KMS-11 (cell line): ENCODE data around the gene HSD17B14.
"Not testable (repeated sequence)": the region's sequence is repeated elsewhere in the genome, so short reads cannot be mapped to it uniquely, and the experiment has no call there.

Experiments used
- H2AFZ ChIP-seq: fragments of 200-600 bp; sonication (generic); 2 replicates; pipeline ENCODE4 v1.6.1; 2016; ENCODE audit warnings: antibody characterized with exemption, mixed run types, low read depth
- H3K27ac ChIP-seq: fragments of 200-600 bp; sonication (generic); 2 replicates; pipeline ENCODE4 v1.6.1; 2016; ENCODE audit warnings: mild to moderate bottlenecking, mixed run types
- H3K27me3 ChIP-seq: fragments of 200-600 bp; sonication (generic); 2 replicates; pipeline ENCODE4 v1.6.1; 2017; ENCODE audit warnings: mild to moderate bottlenecking, low read depth, mixed run types, moderate library complexity; ENCODE audit not compliant: insufficient read depth
- H3K36me3 ChIP-seq: fragments of 200-600 bp; sonication (generic); 2 replicates; pipeline ENCODE4 v1.6.1; 2017; ENCODE audit warnings: mild to moderate bottlenecking, mixed run types; ENCODE audit not compliant: insufficient read depth
- H3K4me1 ChIP-seq: fragments of 200-600 bp; sonication (generic); 2 replicates; pipeline ENCODE4 v1.6.1; 2016; ENCODE audit warnings: mild to moderate bottlenecking, low read depth, mixed run types; ENCODE audit not compliant: poor library complexity, severe bottlenecking
- H3K4me2 ChIP-seq: fragments of 200-600 bp; sonication (generic); 2 replicates; pipeline ENCODE4 v1.7.0; 2016; ENCODE audit warnings: mild to moderate bottlenecking, mixed run types
- H3K4me3 ChIP-seq: fragments of 200-600 bp; sonication (generic); IDR thresholded peaks from 2 replicates; pipeline ENCODE4 v1.6.1; 2017; ENCODE audit warnings: low read depth, low read length, mixed read lengths; ENCODE audit not compliant: insufficient read depth
- H3K79me2 ChIP-seq: fragments of 200-600 bp; sonication (generic); 2 replicates; pipeline ENCODE4 v1.6.1; 2016; ENCODE audit warnings: low read depth, mixed run types; ENCODE audit not compliant: insufficient read depth
- H3K9ac ChIP-seq: fragments of 200-600 bp; sonication (generic); 2 replicates; pipeline ENCODE4 v1.6.1; 2016; ENCODE audit warnings: mild to moderate bottlenecking, mixed run types
- H4K20me1 ChIP-seq: fragments of 200-600 bp; sonication (generic); 2 replicates; pipeline ENCODE4 v1.6.1; 2016; ENCODE audit warnings: mild to moderate bottlenecking, mixed run types; ENCODE audit not compliant: insufficient read depth
- TF ChIP-seq, protein P1 (sequence below): fragments of 200-600 bp; sonication (generic); conservative IDR thresholded peaks from 2 replicates; pipeline ENCODE4 v1.6.1; 2017; ENCODE audit warnings: low read depth, mild to moderate bottlenecking, antibody characterized with exemption, low read length, moderate library complexity, mixed read lengths

The HSD17B14 gene

DNA sequence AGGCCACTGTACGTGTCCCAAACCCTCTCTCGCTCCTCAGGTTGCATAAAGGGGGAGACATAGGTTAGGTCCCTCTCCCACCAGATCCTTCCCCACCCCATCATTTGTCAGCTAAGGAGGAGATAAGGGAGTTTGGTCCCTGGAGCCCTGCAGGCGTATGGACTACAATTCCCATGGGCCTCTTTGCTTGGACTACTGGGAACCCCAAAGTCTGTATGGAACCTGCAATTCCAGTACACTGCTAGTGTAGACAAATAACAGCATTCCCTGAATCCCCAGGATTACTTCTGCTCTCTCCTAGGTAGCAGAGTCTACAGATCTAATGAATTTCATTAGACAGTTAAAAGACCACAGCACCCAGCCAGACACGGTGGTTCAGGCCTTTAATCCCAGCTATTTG is 16.0 kb upstream of the HSD17B14 start:
- H3K36me3 ChIP-seq = no peaks in the 10 kb centered on the region
- no peaks in the 10 kb centered on the region for H3K27me3 ChIP-seq
- no peak overlapping the region for H3K4me2 ChIP-seq
- H3K27ac ChIP-seq = no peak overlapping the region
- peaks cover 6% of the 10 kb centered on the region for H3K4me1 ChIP-seq
- H3K9ac ChIP-seq = no peak overlapping the region
- no peak overlapping the region for H2AFZ ChIP-seq
- TF ChIP-seq, protein P1, sequence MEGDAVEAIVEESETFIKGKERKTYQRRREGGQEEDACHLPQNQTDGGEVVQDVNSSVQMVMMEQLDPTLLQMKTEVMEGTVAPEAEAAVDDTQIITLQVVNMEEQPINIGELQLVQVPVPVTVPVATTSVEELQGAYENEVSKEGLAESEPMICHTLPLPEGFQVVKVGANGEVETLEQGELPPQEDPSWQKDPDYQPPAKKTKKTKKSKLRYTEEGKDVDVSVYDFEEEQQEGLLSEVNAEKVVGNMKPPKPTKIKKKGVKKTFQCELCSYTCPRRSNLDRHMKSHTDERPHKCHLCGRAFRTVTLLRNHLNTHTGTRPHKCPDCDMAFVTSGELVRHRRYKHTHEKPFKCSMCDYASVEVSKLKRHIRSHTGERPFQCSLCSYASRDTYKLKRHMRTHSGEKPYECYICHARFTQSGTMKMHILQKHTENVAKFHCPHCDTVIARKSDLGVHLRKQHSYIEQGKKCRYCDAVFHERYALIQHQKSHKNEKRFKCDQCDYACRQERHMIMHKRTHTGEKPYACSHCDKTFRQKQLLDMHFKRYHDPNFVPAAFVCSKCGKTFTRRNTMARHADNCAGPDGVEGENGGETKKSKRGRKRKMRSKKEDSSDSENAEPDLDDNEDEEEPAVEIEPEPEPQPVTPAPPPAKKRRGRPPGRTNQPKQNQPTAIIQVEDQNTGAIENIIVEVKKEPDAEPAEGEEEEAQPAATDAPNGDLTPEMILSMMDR = no peak
- H3K79me2 ChIP-seq = no peaks in the 10 kb centered on the region
- H3K4me3 ChIP-seq = no peak overlapping the region
- H4K20me1 ChIP-seq = no peaks in the 10 kb centered on the region

DNA sequence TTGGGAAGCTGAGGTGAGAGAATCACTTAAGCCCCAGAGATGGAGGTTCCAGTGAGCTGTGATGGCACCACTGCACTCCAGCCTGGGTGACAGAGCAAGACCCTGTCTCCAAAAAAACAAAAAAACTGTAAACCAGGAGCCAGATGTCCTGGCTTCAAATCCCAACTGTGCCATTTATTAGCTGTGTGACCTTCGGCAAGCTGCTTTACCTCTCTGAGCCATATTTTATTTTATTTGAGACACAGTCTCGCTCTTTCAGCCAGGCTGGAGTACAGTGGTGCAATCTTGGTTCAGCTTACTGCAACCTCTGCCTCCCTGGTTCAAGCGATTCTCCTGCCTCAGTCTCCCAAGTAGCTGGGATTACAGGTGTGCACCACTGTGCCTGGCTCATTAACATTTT is 10.4 kb upstream of the HSD17B14 start:
- H2AFZ ChIP-seq, H3K4me3 ChIP-seq, H3K4me1 ChIP-seq, H3K4me2 ChIP-seq, H3K27me3 ChIP-seq, H4K20me1 ChIP-seq, H3K36me3 ChIP-seq, H3K27ac ChIP-seq, H3K9ac ChIP-seq, H3K79me2 ChIP-seq: not testable (repeated sequence)

DNA sequence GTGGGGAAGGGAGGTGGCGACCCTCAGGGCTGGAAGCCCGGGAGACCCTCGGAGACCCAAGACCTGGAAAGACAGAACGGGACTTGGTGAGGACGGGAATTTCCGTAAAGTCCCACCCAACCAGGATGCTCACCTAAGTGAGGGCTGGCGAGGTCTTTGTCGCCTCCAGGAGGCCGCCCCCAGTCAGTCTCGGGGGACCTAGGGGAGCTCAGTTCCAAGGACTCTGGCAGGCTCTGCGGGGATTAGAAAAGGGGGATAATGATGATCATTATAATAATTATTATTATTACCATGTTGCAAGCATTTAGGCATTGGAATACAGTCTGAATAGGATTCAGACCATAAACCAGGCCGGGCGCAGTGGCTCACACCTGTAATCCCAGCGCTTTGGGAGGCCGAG is 9.1 kb upstream of the HSD17B14 start:
- Histone ChIP-seq H3K27ac (no peak overlapping the region), H3K36me3 (no peaks in the 10 kb centered on the region), H3K4me2 (no peak overlapping the region), H3K79me2 (no peaks in the 10 kb centered on the region), H3K4me3 (no peak overlapping the region), H3K9ac (no peak overlapping the region), H3K27me3 (no peaks in the 10 kb centered on the region), H2AFZ (no peak overlapping the region), H4K20me1 (no peaks in the 10 kb centered on the region), H3K4me1 (peaks cover 6% of the 10 kb centered on the region)
- TF ChIP-seq, protein P1 = no peak

DNA sequence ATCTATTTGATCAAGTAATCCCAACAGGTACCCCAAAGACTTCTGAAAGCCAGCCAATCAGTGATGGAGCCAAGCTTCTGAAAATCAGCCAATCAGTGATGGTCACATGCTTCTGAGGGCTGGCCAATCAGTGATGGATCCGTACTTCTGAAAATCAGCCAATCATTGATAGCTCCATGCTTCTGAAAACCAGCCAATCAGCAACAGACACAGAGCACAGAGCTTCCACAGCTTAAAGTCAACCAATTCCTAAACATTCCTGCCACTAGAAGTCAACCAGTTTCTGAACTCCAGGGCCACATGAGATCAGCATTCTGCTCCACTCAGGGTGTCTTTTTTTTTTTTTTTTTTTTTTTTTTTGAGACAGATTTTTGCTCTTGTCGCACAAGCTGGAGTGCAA is 8.2 kb upstream of the HSD17B14 start:
- no peaks in the 10 kb centered on the region for H4K20me1 ChIP-seq
- H2AFZ ChIP-seq = no peak overlapping the region
- no peak overlapping the region for H3K4me3 ChIP-seq
- no peaks in the 10 kb centered on the region for H3K79me2 ChIP-seq
- H3K9ac ChIP-seq = no peak overlapping the region
- TF ChIP-seq, protein P1 = no peak
- no peaks in the 10 kb centered on the region for H3K36me3 ChIP-seq
- no peak overlapping the region for H3K27ac ChIP-seq
- no peaks in the 10 kb centered on the region; the same call in 1 of the 2 replicates for H3K27me3 ChIP-seq
- H3K4me1 ChIP-seq = peaks cover 6% of the 10 kb centered on the region
- H3K4me2 ChIP-seq = no peak overlapping the region

DNA sequence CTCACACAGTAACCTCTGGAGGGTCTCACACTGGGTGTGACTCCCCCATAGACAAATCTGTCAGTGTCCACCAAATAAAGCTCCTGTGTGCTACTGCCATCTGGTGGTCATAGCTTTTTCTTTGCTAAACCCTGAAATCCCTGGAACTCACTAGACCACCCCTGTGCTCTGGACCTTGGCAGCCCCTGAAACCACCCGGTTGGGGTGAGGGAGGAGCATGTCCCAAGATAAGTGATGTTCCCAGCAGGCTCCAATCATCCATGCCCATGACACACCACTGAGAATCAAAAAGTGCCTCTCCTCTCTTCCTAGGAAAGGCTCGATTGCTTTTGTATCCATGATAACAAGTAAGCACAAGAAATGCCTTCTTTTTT is 6.5 kb upstream of the HSD17B14 start:
- no peaks in the 10 kb centered on the region; the same call in 1 of the 2 replicates for H3K27me3 ChIP-seq
- no peak overlapping the region for H3K4me3 ChIP-seq
- no peak overlapping the region for H3K9ac ChIP-seq
- no peak overlapping the region for H3K27ac ChIP-seq
- no peaks in the 10 kb centered on the region for H3K4me1 ChIP-seq
- H3K36me3 ChIP-seq = no peaks in the 10 kb centered on the region
- TF ChIP-seq, protein P1 = peak; percentile 95
- no peaks in the 10 kb centered on the region for H3K79me2 ChIP-seq
- H3K4me2 ChIP-seq = no peak overlapping the region
- H2AFZ ChIP-seq = no peak overlapping the region
- no peaks in the 10 kb centered on the region for H4K20me1 ChIP-seq
